GM12891 (cell line): ENCODE measurements around the gene AGPAT4.
A peak's percentile ranks its signal among the peaks of the same experiment; 100 is the strongest.

ENCODE experiments used
- DNase-seq: peaks from one replicate; pipeline ENCODE4 v3.0.0; 2011; ENCODE audit warnings: low spot score; ENCODE audit not compliant: insufficient read length
- FAIRE-seq: peaks from 2 replicates; lab custom pipeline; 2011; peaks lifted over from hg19 to GRCh38; lab: Jason Lieb, UNC
- PAX5 ChIP-seq: IDR thresholded peaks from 2 replicates; pipeline ENCODE4 v1.6.1; 2011; ENCODE audit warnings: low read length, moderate library complexity, mild to moderate bottlenecking; ENCODE audit not compliant: insufficient read depth, severe bottlenecking
- POLR2A ChIP-seq: IDR thresholded peaks from 2 replicates; pipeline ENCODE4 v1.6.1; 2011; ENCODE audit warnings: low read depth, low read length, control low read depth
- POLR2AphosphoS5 ChIP-seq: IDR thresholded peaks from 2 replicates; pipeline ENCODE4 v1.6.1; 2011; ENCODE audit warnings: low read depth, low read length, control low read depth
- POU2F2 ChIP-seq: IDR thresholded peaks from 2 replicates; pipeline ENCODE4 v1.6.1; 2011; ENCODE audit warnings: low read depth, mild to moderate bottlenecking, control low read depth, low read length, moderate library complexity
- SPI1 ChIP-seq: IDR thresholded peaks from 2 replicates; pipeline ENCODE4 v1.6.1; 2011; ENCODE audit warnings: low read depth, low read length, control low read depth
- TAF1 ChIP-seq: IDR thresholded peaks from 2 replicates; pipeline ENCODE4 v1.6.1; 2011; ENCODE audit warnings: low read depth, low read length, control low read depth

Gene AGPAT4

GRCh38 chr6:161135695-161136591, 137.9 kb downstream of the AGPAT4 start:
- DNase-seq (no peak), FAIRE-seq (no peak)
- TF ChIP-seq PAX5, result no peak
- no peak for TF ChIP-seq TAF1
- no peak for TF ChIP-seq POLR2AphosphoS5
- no peak for TF ChIP-seq POU2F2
- no peak for TF ChIP-seq POLR2A
- TF ChIP-seq SPI1, result no peak

GRCh38 chr6:161134550-161135298, 139.1 kb downstream of the AGPAT4 start:
- TF ChIP-seq TAF1 (no peak), SPI1 (no peak), POLR2AphosphoS5 (no peak), PAX5 (no peak), POLR2A (no peak), POU2F2 (no peak)
- FAIRE-seq (no peak), DNase-seq (no peak)

DNA sequence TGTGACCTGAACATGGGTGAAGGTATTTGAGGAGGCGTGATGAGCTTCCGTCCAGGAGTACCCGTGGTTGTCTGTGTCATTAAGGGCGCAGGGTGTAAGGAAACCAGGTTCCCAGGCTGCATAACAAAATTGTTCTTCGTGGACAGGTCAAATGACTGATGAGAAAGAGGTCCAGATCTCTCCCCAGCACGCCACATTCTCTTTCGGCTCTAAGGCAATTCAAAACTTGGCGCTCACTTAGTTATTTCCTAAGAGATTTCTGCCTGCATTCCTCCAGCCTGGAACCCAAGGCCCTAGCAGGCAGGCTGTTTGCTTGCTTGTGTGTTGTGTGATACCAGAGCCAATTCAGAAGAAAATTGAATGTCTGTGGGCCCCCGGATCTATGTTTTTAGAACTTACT, 139.9 kb downstream of the AGPAT4 start:
- FAIRE-seq (no peak), DNase-seq (no peak)
- TF ChIP-seq PAX5 (no peak), SPI1 (no peak), POU2F2 (no peak), POLR2AphosphoS5 (no peak), TAF1 (no peak), POLR2A (no peak)

DNA sequence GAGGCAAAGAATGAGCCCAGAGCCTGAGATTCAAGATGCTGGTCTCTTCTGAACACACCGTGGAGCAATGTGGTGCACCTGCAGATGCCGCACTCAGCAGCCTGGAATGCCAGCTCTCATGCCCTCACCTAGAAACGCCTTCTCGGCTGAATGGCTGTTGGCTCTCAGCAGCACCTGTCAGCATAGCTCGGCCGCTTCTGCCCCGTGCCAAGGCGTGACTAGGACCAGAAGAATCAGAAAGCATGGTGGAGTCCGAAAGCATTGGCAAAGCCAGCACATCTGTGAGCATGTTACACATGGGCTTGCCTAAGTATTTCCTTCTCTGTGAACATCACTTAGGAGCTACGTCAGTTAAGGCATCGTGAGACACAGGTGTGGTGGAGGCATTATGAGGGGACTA, 141.5 kb downstream of the AGPAT4 start:
- no peak for TF ChIP-seq PAX5
- TF ChIP-seq SPI1, result no peak
- TF ChIP-seq TAF1, result no peak
- TF ChIP-seq POLR2AphosphoS5, result no peak
- no peak for TF ChIP-seq POU2F2
- TF ChIP-seq POLR2A, result no peak
- DNase-seq (no peak), FAIRE-seq (no peak)

DNA sequence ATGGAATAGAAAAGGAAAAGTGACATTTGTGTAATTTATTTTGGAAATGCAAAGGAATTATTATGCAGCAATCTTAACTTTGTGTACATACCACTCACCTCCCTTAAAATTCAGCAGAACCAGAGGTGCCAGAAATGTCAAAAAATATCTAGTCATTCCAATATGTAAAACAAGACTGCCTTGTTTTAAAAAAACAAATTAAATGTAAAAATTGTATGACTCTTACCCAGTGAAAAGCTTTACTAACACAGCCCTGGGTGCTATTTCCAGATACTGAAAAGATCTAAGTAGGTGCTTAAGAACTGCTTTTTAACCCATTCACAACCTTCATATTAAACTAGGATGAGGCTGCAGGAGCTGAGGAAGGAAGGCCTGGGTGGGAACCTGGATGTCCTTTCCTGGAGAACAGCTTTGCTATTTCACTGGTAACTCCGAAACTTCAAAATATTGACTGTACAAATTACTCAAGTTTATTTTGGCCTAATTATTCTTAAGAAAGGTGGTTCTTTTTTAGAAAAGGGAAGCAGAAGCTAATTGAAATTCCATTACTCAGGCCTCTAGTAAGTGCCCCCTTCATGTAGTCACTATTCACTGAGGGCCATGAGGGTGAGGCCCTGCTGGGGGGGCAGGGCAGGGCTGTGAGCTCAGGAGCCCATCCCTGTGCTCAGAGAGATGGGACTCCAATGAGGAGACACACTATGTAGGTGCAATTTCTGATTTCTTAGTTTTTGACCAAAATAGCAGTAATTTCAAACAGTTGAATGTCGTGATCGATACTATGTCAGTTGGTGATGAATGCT, 142.7 kb downstream of the AGPAT4 start:
- FAIRE-seq (no peak), DNase-seq (no peak)
- TF ChIP-seq POLR2AphosphoS5, result no peak
- no peak for TF ChIP-seq SPI1
- no peak for TF ChIP-seq POU2F2
- TF ChIP-seq TAF1, result no peak
- no peak for TF ChIP-seq POLR2A
- TF ChIP-seq PAX5, result no peak

DNA sequence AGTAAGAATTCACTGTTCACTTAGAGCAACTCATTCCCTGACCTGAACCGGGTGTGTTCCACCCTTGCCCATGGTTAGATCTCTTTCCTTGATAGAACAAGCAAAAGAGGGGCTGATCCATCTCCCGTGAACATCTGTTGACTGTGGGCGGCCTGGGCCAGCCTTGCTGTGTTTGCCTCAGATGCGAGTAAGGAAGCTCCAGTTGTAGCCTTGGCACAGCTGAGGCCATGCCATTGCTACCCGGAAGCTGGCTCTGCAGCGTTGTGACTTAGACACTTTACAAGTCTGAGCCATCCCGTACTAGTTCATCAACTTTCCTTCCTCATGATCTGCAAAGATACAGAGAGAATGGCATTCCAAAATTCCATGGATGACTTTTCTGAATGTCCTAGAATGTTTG, 143.3 kb downstream of the AGPAT4 start:
- DNase-seq, result no peak
- no peak for FAIRE-seq
- TF ChIP-seq POU2F2, result no peak
- TF ChIP-seq POLR2A, result no peak
- TF ChIP-seq POLR2AphosphoS5, result no peak
- no peak for TF ChIP-seq SPI1
- no peak for TF ChIP-seq TAF1
- no peak for TF ChIP-seq PAX5

- TF ChIP-seq TAF1, result no peak
- no peak for TF ChIP-seq SPI1
- no peak for TF ChIP-seq PAX5
- no peak for TF ChIP-seq POLR2A
- TF ChIP-seq POLR2AphosphoS5, result no peak
- TF ChIP-seq POU2F2, result no peak
Observed at GRCh38 chr6:161128680-161129196, 145.1 kb downstream of the AGPAT4 start.

DNA sequence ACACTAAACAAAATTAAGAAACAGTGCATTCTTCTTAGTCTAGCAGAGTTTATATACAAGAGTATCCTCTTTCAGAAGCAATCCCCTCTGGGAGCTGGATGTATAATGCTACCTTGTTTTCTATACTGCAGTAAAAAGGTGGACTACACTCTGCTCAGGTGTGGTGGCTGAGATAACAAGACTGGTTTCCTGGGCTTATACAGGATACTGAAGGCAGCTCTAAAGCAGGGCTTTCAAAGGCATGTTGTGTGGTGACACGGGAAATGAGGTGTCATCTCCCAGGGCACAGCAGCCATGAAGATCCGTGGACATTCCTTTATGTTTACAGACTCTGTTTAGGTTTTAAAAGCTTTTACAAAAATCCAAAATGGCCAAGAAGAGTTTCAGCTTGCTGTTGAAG, 145.6 kb downstream of the AGPAT4 start:
- no peak for DNase-seq
- TF ChIP-seq SPI1 (no peak), POLR2AphosphoS5 (no peak), TAF1 (no peak), PAX5 (no peak), POLR2A (no peak), POU2F2 (no peak)
- FAIRE-seq, result no peak

More at GRCh38 chr6:161128680-161129196, 145.1 kb downstream of the AGPAT4 start:
- DNase-seq, result no peak
- peak; percentile 43 for FAIRE-seq
